Heart left ventricle (tissue), 13 donors: ENCODE results near the gene KCTD10.

Source experiments
- CTCF ChIP-seq, 12 donors: fragments of 200-600 bp; sonication (generic) in 4 of 12; IDR thresholded peaks; one replicate each; pipeline versions ENCODE4 v1.5.0 to v1.8.0; 2018 to 2022; ENCODE audit warnings: antibody characterized with exemption in 12 of 12, mild to moderate bottlenecking in 5 of 12
- POLR2A ChIP-seq, 2 donors: fragments of 450-650 bp; IDR thresholded peaks; one replicate each; pipeline ENCODE4 v1.6.1; 2017; ENCODE audit warnings: antibody characterized with exemption in 2 of 2, mild to moderate bottlenecking in 2 of 2, moderate library complexity in 2 of 2
- donor health status: ischemic (EF 13 %, LVEDD 7.1; RV severe dilation, severe dysfunction).
- donor health status: DM: no; HTN: yes; CAD: no.
- donor health status: DM: no; HTN: no; CAD: no.
- donor health status: ischemic (EF 25% LVEDD 6.9; RV normal size, moderate dysfunction).
- donor health status: ischemic (EF 25% LVEDD 5.7; RV mildly dilated, moderate dysfunction).
- donor health status: ischemic (EF 35%, LVEDD 5.7; RV mildly dilated, moderate dysfunction).
- donor health status: nonischemic (EF 11% LVEDD 7.7; RV severe dilation, severe dysfunction).
- donor health status: DM: yes; HTN: yes; CAD: no.
- donor health status: PGD.
- donor health status: ischemic (EF 29% LVEDD 5.4; RV normal size, mild dysfunction).
- donor health status: nonischemic (EF 23%, LVEDD 6.1; RV moderate dilation, normal function).

GRCh38 chr12:109432842-109433304, 44.2 kb downstream of the KCTD10 start:
- peak; percentile 72 to 89 (median 82) for TF ChIP-seq CTCF (IDR thresholded peaks at IDR 0.05)
- no peak for TF ChIP-seq POLR2A (IDR thresholded peaks at IDR 0.05)
